Measurements from ENCODE around the gene BMAL2.

DNA sequence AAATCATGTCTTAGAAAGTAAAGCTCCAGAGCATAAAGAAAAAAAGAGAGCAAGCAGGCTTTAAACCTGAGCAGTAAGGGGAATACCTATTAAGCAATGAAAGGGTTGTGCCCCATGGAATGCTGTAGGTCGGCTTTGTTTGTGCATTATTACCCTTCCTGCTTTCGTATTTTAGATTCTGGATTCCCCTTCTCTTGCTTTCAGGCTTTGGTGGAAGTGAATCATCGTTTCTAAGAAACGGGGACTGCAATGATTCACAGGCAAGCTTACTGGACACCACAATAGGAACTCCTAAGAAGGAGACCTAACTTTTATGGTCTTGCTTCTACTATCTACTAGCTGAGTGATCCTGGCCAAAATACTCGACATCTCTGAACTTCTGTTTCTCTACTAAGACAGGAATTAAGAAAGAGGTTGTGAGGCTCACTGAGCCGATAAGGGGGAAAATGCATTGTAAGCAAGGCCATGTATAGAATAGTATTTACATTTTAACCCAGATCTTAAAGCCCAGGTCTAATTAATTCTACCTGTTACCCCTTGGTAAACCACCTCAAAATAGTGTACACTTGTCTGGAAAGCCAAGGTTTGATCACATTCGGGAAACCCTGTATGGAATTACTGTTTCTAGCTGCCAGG is 1.2 kb upstream of the BMAL2 start:
- no peak for TF ChIP-seq POLR2A (IDR thresholded peaks at IDR 0.05)
- TF ChIP-seq, protein P1, sequence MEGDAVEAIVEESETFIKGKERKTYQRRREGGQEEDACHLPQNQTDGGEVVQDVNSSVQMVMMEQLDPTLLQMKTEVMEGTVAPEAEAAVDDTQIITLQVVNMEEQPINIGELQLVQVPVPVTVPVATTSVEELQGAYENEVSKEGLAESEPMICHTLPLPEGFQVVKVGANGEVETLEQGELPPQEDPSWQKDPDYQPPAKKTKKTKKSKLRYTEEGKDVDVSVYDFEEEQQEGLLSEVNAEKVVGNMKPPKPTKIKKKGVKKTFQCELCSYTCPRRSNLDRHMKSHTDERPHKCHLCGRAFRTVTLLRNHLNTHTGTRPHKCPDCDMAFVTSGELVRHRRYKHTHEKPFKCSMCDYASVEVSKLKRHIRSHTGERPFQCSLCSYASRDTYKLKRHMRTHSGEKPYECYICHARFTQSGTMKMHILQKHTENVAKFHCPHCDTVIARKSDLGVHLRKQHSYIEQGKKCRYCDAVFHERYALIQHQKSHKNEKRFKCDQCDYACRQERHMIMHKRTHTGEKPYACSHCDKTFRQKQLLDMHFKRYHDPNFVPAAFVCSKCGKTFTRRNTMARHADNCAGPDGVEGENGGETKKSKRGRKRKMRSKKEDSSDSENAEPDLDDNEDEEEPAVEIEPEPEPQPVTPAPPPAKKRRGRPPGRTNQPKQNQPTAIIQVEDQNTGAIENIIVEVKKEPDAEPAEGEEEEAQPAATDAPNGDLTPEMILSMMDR (IDR thresholded peaks at IDR 0.05) = no peak

All from vagina (tissue), 2 donors.